Osteocyte (in vitro differentiated cells): Measurements from ENCODE around the gene SECISBP2. TPM values are rescaled to one million over a fixed set of nuclear protein-coding genes. Genes with fewer than 3 reads are reported as not detected.
"Not testable (repeated sequence)": the region's sequence is repeated elsewhere in the genome, so short reads cannot be mapped to it uniquely, and the experiment has no call there.

Source experiments
- DNase-seq: peaks from one replicate; pipeline ENCODE4 v3.0.0; 2021; ENCODE audit warnings: mixed read lengths; ENCODE audit not compliant: unreplicated experiment; ENCODE audit errors: extremely low spot score
- H3K27ac Mint-ChIP-seq: one replicate; pipeline ENCODE4 v1.8.0; 2021; ENCODE audit warnings: mild to moderate bottlenecking, mixed read lengths; ENCODE audit not compliant: unreplicated experiment
- H3K27me3 Mint-ChIP-seq: one replicate; pipeline ENCODE4 v1.8.0; 2021; ENCODE audit warnings: mixed read lengths; ENCODE audit not compliant: unreplicated experiment
- H3K36me3 Mint-ChIP-seq: one replicate; pipeline ENCODE4 v1.8.0; 2021; ENCODE audit warnings: mixed read lengths; ENCODE audit not compliant: unreplicated experiment
- H3K4me1 Mint-ChIP-seq: one replicate; pipeline ENCODE4 v1.8.0; 2021; ENCODE audit warnings: mixed read lengths; ENCODE audit not compliant: unreplicated experiment
- H3K4me3 Mint-ChIP-seq: one replicate; pipeline ENCODE4 v1.8.0; 2021; ENCODE audit warnings: mild to moderate bottlenecking, moderate library complexity, mixed read lengths; ENCODE audit not compliant: unreplicated experiment
- H3K9me3 Mint-ChIP-seq: one replicate; pipeline ENCODE4 v1.8.0; 2021; ENCODE audit warnings: mixed read lengths; ENCODE audit not compliant: unreplicated experiment
- total RNA-seq: library from RNA; stranded (reverse); gene quantifications from 2 replicates; pipeline ENCODE4 v1.2.1, GENCODE V29; 2021
- TF ChIP-seq, protein P1 (sequence below): fragments of 200-600 bp; sonication (generic); IDR thresholded peaks from 2 replicates; pipeline ENCODE4 v1.5.0; 2021; ENCODE audit warnings: antibody characterized with exemption, mild to moderate bottlenecking, moderate library complexity

The SECISBP2 gene
- total RNA-seq, 1 donor from 2014 or later = 31.5 TPM

DNA sequence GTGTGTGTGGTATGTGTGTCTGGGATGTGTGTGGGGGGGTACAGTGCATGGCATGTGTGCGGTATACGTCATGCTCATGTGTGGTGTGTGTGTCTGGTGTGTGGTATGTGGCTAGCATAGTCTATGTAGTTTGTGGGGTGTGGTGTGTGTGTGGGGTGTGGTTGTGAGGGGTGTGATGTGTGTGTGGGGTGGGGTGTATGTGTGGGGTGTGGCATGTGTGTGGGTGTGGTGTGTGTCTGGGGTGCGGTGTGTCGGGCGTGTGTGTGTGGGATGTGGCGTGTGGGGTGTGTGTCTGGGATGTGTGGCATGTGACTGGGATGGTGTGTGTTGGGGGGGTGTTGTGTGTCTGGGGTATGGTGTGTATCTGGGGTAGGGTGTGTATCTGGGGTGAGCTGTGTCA, 52.3 kb downstream of the SECISBP2 start:
- H3K36me3 Mint-ChIP-seq = no peaks in the 10 kb centered on the region
- no peak overlapping the region for H3K27ac Mint-ChIP-seq
- TF ChIP-seq, protein P1, sequence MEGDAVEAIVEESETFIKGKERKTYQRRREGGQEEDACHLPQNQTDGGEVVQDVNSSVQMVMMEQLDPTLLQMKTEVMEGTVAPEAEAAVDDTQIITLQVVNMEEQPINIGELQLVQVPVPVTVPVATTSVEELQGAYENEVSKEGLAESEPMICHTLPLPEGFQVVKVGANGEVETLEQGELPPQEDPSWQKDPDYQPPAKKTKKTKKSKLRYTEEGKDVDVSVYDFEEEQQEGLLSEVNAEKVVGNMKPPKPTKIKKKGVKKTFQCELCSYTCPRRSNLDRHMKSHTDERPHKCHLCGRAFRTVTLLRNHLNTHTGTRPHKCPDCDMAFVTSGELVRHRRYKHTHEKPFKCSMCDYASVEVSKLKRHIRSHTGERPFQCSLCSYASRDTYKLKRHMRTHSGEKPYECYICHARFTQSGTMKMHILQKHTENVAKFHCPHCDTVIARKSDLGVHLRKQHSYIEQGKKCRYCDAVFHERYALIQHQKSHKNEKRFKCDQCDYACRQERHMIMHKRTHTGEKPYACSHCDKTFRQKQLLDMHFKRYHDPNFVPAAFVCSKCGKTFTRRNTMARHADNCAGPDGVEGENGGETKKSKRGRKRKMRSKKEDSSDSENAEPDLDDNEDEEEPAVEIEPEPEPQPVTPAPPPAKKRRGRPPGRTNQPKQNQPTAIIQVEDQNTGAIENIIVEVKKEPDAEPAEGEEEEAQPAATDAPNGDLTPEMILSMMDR = no peak
- no peaks in the 10 kb centered on the region for H3K27me3 Mint-ChIP-seq
- no peak overlapping the region for H3K4me3 Mint-ChIP-seq
- DNase-seq = no peak
- H3K9me3 Mint-ChIP-seq = no peaks in the 10 kb centered on the region
- H3K4me1 Mint-ChIP-seq = peaks cover 3% of the 10 kb centered on the region

DNA sequence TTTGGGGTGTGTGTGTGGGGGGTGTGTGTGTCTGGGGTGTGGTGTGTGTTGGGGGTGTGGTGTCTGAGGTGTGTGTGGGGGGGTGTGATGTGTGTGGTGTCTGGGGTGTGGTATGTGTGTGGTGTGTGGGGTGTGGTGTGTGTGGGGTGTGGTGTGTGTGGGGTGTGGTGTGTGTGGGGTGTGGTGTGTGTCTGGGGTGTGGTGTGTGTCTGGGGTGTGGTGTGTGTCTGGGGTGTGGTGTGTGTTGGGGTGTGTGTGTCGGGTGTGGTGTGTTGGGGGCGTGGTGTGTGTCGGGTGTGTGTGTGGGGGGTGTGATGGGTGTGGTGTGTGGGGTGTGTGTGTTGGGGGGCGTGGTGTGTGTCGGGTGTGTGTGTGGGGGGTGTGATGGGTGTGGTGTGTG, 53.5 kb downstream of the SECISBP2 start:
- H3K27ac Mint-ChIP-seq, DNase-seq, H3K9me3 Mint-ChIP-seq, H3K4me3 Mint-ChIP-seq, H3K4me1 Mint-ChIP-seq, H3K36me3 Mint-ChIP-seq, H3K27me3 Mint-ChIP-seq: not testable (repeated sequence)

DNA sequence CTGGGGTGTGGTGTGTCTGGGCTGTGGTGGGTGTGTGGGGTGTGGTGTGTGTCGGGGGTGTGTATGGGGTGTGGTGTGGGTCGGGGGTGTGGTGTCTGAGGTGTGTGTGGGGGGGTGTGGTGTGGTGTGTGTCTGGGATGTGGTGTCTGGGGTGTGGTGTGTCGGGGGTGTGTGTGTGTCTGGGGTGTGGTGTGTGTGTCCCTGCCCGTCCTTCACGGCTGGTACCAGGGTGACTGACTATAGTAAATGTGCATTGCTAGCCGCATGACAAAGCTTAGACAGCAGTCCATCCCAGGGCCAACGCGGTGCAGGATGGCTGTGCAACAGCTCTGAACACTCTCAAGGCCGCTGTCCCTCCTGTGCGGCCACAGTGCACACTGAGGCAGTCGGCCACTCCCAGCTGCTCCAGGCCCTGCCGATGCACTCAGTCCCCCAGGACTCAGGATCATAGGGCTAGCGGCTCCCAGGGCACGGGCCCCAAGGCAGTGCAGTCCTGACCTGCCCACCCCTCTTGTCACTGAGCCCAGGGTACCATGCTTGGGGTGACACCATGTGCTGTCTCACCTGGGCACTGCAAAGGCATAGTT, 54.0 kb downstream of the SECISBP2 start:
- no peak overlapping the region for H3K27ac Mint-ChIP-seq
- H3K4me3 Mint-ChIP-seq = no peak overlapping the region
- no peaks in the 10 kb centered on the region for H3K9me3 Mint-ChIP-seq
- H3K4me1 Mint-ChIP-seq = peaks cover 3% of the 10 kb centered on the region
- TF ChIP-seq, protein P1 = no peak
- no peak for DNase-seq
- no peaks in the 10 kb centered on the region for H3K27me3 Mint-ChIP-seq
- no peaks in the 10 kb centered on the region for H3K36me3 Mint-ChIP-seq

DNA sequence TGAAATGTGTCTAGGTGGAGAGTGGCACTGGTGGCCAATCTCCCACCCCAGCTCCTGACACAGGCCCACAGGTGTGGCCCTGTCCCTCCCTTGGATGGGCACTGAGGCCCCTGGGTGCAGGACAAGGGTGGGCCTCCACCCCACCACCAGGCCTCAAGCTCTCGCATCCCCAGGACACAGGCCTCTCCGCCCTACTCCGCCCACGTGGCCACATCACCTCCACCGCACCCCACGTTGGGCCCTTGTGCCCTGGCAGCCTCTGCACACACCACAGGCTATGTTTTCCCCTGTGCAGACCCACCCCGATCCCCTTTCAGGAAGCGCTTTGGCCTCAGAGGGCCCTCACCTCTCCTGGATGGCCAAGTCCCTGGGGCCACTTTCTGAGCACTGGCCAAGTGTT, 54.7 kb downstream of the SECISBP2 start:
- Mint-ChIP-seq H3K4me3 (no peak overlapping the region), H3K27ac (no peak overlapping the region), H3K36me3 (no peaks in the 10 kb centered on the region), H3K27me3 (no peaks in the 10 kb centered on the region), H3K4me1 (peaks cover 3% of the 10 kb centered on the region), H3K9me3 (no peaks in the 10 kb centered on the region)
- no peak for DNase-seq
- TF ChIP-seq, protein P1 = no peak

DNA sequence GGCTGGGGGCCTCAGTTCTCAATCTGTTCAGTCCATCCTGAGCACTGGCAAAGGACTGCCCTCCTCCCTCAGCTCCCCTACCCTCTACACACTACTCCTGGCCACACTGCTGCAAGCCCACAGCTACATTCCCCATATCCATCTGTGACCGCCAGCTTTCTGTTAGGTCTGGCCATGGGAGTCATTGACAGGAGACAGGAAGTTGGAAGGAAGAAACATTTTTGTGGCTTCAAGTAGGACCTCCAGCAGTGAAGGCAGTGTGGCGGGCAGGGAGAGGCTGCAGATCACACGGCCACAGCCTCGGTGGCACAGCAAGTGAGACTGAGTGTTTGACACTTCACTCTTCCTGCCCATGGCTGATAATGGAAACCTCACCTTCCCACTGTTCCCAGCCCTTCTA, 55.9 kb downstream of the SECISBP2 start:
- H3K27me3 Mint-ChIP-seq = no peaks in the 10 kb centered on the region
- H3K27ac Mint-ChIP-seq = no peak overlapping the region
- H3K36me3 Mint-ChIP-seq = no peaks in the 10 kb centered on the region
- H3K9me3 Mint-ChIP-seq = no peaks in the 10 kb centered on the region
- no peak for DNase-seq
- peaks cover 3% of the 10 kb centered on the region for H3K4me1 Mint-ChIP-seq
- TF ChIP-seq, protein P1 = no peak
- H3K4me3 Mint-ChIP-seq = no peak overlapping the region
